Nephron progenitor cell (in vitro differentiated cells): ENCODE results near the gene PTPRD.

Experiments used
- DNase-seq: peaks from one replicate; pipeline ENCODE4 v3.0.0; 2021
- H3K27ac Mint-ChIP-seq: 2 replicates; pipeline ENCODE4 v1.8.0; 2021; ENCODE audit warnings: mild to moderate bottlenecking, moderate library complexity, mixed read lengths
- H3K27me3 Mint-ChIP-seq: 2 replicates; pipeline ENCODE4 v1.8.0; 2021; ENCODE audit warnings: mild to moderate bottlenecking, low read depth, mixed read lengths; ENCODE audit not compliant: poor library complexity
- H3K36me3 Mint-ChIP-seq: 2 replicates; pipeline ENCODE4 v1.8.0; 2021; ENCODE audit warnings: low read depth, mixed read lengths
- H3K4me1 Mint-ChIP-seq: 2 replicates; pipeline ENCODE4 v1.8.0; 2021; ENCODE audit warnings: mixed read lengths
- H3K4me3 Mint-ChIP-seq: 2 replicates; pipeline ENCODE4 v1.8.0; 2021; ENCODE audit warnings: mild to moderate bottlenecking, moderate library complexity, mixed read lengths
- H3K9me3 Mint-ChIP-seq: 2 replicates; pipeline ENCODE4 v1.8.0; 2021; ENCODE audit warnings: mild to moderate bottlenecking, moderate library complexity, mixed read lengths
- TF ChIP-seq, protein P1 (sequence below): fragments of 200-600 bp; sonication (generic); IDR thresholded peaks from 2 replicates; pipeline ENCODE4 v1.5.0; 2021; ENCODE audit warnings: antibody characterized with exemption

PTPRD gene

DNA sequence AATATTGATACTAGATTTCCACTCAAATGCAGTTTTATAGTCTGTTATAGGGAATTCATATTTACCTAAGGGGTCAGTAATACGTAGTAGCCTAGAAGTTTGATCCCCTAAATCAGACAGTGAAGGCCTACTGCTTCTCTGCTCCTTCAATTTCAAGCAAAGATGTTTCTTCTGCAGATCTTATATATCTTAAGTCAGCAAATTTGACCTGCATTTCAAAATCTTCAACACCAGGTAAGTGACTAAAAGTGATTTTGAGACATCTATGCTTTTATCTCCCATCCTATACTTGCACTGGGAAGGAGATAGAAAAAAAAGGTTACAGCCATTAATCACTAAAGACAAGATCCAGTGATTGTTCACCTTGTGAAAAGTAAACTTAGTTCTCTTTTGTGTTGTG, 363.9 kb downstream of the PTPRD start:
- Mint-ChIP-seq H3K4me1 (no peaks in the 10 kb centered on the region), H3K27me3 (no peaks in the 10 kb centered on the region), H3K4me3 (no peak overlapping the region), H3K27ac (no peak overlapping the region), H3K9me3 (no peaks in the 10 kb centered on the region), H3K36me3 (no peaks in the 10 kb centered on the region)
- TF ChIP-seq, protein P1, sequence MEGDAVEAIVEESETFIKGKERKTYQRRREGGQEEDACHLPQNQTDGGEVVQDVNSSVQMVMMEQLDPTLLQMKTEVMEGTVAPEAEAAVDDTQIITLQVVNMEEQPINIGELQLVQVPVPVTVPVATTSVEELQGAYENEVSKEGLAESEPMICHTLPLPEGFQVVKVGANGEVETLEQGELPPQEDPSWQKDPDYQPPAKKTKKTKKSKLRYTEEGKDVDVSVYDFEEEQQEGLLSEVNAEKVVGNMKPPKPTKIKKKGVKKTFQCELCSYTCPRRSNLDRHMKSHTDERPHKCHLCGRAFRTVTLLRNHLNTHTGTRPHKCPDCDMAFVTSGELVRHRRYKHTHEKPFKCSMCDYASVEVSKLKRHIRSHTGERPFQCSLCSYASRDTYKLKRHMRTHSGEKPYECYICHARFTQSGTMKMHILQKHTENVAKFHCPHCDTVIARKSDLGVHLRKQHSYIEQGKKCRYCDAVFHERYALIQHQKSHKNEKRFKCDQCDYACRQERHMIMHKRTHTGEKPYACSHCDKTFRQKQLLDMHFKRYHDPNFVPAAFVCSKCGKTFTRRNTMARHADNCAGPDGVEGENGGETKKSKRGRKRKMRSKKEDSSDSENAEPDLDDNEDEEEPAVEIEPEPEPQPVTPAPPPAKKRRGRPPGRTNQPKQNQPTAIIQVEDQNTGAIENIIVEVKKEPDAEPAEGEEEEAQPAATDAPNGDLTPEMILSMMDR: no peak
- no peak for DNase-seq

DNA sequence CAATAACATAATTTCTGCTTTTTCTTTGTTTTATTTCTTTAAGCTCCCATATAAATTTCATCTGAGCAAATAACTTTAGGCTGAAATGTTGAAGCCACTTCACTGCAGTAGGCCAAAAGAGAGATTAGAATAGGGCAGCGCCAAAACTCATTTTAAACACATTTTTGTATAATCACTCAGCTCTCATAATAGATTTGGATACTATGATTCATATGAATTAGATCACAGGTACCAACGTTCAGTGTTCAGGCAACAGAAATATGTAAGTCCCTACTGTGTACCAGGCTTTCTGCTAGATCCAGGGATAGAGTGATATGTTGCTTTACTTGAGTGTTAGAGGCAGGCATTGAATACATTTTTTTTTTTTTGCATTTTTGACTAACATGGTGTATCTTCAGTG, 370.5 kb downstream of the PTPRD start:
- no peaks in the 10 kb centered on the region for H3K27me3 Mint-ChIP-seq
- no peak overlapping the region for H3K27ac Mint-ChIP-seq
- H3K4me1 Mint-ChIP-seq: no peaks in the 10 kb centered on the region
- DNase-seq: no peak
- H3K36me3 Mint-ChIP-seq: no peaks in the 10 kb centered on the region
- TF ChIP-seq, protein P1: no peak
- H3K9me3 Mint-ChIP-seq: peaks cover 4% of the 10 kb centered on the region
- H3K4me3 Mint-ChIP-seq: no peak overlapping the region

DNA sequence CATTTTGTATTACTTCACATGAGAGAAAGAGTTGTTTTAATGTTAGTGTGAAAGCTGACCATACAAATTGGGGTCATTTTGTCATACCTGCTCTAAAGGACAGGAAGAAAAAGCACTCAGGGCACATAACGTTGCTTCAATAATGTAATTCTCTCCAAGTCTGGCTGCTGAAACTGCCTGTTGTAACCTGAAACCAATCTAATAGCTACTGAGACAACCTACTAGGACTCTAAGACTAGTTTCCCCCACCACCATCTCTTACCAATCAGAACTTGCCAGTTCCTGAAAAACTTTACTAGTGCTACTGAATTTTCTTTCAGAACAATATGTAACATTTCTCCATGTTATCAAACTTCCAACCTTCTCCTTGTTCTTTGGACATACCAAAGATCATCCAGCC, 374.7 kb downstream of the PTPRD start:
- no peaks in the 10 kb centered on the region for H3K36me3 Mint-ChIP-seq
- H3K4me3 Mint-ChIP-seq: no peak overlapping the region
- TF ChIP-seq, protein P1: no peak
- H3K27me3 Mint-ChIP-seq: no peaks in the 10 kb centered on the region
- no peak overlapping the region for H3K27ac Mint-ChIP-seq
- H3K9me3 Mint-ChIP-seq: peaks cover 4% of the 10 kb centered on the region
- H3K4me1 Mint-ChIP-seq: no peaks in the 10 kb centered on the region
- no peak for DNase-seq

DNA sequence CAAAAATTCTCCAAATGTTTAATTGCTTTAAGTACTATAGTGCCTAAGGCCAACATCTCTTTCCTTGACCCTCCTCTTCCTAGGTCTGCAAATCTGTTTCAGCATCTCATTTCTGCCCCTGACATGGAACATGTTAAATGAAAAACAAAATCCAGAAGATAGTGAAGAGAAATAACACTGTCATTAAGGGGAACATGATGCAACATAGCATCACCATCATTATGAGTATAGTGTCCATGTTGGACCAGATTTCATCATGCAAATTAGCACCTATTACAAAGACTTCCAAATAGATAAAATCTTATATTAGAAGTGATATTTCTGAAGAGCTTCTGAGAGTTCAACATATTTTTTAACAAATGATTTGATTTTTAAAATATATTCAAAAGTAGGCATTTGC, 375.2 kb downstream of the PTPRD start:
- Mint-ChIP-seq H3K4me1 (no peaks in the 10 kb centered on the region), H3K27ac (no peak overlapping the region), H3K4me3 (no peak overlapping the region), H3K27me3 (no peaks in the 10 kb centered on the region), H3K36me3 (no peaks in the 10 kb centered on the region), H3K9me3 (peaks cover 4% of the 10 kb centered on the region)
- DNase-seq: no peak
- TF ChIP-seq, protein P1: no peak

DNA sequence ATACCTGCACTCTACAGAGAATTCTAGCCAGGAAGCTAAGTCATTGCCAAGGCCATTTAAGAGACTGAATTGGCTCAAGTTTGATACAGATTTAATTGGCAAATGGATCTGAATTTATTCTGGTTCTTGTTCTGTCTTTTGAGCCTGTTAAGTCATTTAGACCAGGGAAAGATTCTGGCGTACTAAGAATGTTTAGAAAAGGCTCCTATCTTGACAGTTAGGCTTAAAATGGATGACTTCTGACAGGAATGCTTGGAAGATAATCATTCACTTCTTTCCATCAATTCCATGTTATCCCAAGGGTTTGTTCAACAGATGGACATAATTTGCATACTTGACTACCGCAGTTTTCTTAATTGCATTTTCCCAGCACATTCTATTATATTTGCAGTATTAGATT, 376.6 kb downstream of the PTPRD start:
- DNase-seq: no peak
- H3K27ac Mint-ChIP-seq: no peak overlapping the region

DNA sequence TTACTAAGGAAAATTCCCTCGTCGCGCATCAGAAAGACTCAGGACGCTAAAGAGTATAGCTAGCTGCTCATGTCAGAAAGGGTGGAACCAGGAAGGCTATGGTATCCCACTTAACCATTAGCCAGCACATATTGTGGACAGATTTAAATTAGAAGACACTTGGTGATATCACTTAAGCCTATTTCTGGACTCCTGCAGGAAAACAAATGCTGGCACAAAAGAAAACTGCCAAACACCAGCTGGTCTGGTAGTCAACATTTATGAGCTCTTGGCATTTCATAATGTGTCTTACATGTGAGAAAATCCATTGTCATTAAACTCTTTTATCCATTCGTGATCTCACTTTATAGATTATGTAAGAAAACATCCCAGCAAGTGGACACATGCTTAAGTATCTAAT, 377.4 kb downstream of the PTPRD start:
- no peaks in the 10 kb centered on the region for H3K27me3 Mint-ChIP-seq
- no peak for DNase-seq
- TF ChIP-seq, protein P1: no peak
- no peak overlapping the region for H3K27ac Mint-ChIP-seq
- H3K4me1 Mint-ChIP-seq: no peaks in the 10 kb centered on the region
- H3K4me3 Mint-ChIP-seq: no peak overlapping the region
- H3K9me3 Mint-ChIP-seq: peaks cover 4% of the 10 kb centered on the region
- no peaks in the 10 kb centered on the region for H3K36me3 Mint-ChIP-seq

More for the DNA sequence above, 376.6 kb downstream of the PTPRD start:
- no peaks in the 10 kb centered on the region for H3K36me3 Mint-ChIP-seq
- H3K27me3 Mint-ChIP-seq: no peaks in the 10 kb centered on the region
- peaks cover 4% of the 10 kb centered on the region for H3K9me3 Mint-ChIP-seq
- TF ChIP-seq, protein P1: no peak
- no peak overlapping the region for H3K4me3 Mint-ChIP-seq
- H3K4me1 Mint-ChIP-seq: no peaks in the 10 kb centered on the region
